Measurements from ENCODE around the gene CNTNAP1. TPM values are rescaled to one million over a fixed set of nuclear protein-coding genes. Genes with fewer than 3 reads are reported as not detected.

CNTNAP1 gene
- total RNA-seq, 1 experiment from 2014 or later, result 6.4 TPM

- ChIA-PET POLR2A (interaction anchor here (1.1 to 2.0 kb wide), 2 partner anchors 65 to 97 kb away, joined by 3 to 4 read pairs; partner anchors contain the start of genes RETREG3 and TUBG1), RAD21 (ENCODE audit: low non-redundant PET in 1 of 2, low total read pairs in 2 of 2, uncharacterized antibody in 2 of 2, unreplicated experiment in 2 of 2) (interaction anchor here in 1 of 2 experiments (1.4 kb wide), 1 partner anchor 97 kb away, joined by 4 read pairs; no protein-coding TSS in a partner anchor), CTCF (interaction anchor here (1.2 to 1.8 kb wide), 5 partner anchors 14 to 145 kb away, joined by 3 to 9 read pairs (median 4); partner anchors contain the start of gene PSMC3IP)
- Histone ChIP-seq H2AFZ (ENCODE audit: low read depth, low read length, poor library complexity, severe bottlenecking) (no peak overlapping the region), H3K36me3 (ENCODE audit: control insufficient read depth in 1 of 2, insufficient read depth in 2 of 2, low read length in 2 of 2) (peaks cover 17 to 30% of the 10 kb centered on the region in 2 experiments; a peak in 3 of 4 replicates), H3K9ac (ENCODE audit: low read length) (peak overlapping the region; percentile 95), H3K4me3 (replicated peaks in 1 of 2; ENCODE audit: low read depth in 1 of 2, low read length in 2 of 2) (peak overlapping the region; percentile 95 to 98), H4K20me1 (ENCODE audit: insufficient read depth) (no peaks in the 10 kb centered on the region), H3K9me3 (ENCODE audit: control insufficient read depth in 1 of 2, insufficient read depth in 1 of 2, low read depth in 1 of 2, low read length in 2 of 2) (no peaks in the 10 kb centered on the region), H3K27me3 (ENCODE audit: insufficient read depth, low read length) (no peaks in the 10 kb centered on the region), H3K27ac (ENCODE audit: low read depth, low read length) (peak overlapping the region; percentile 86), H3K4me1 (ENCODE audit: control insufficient read depth in 1 of 2, insufficient read depth in 2 of 2, low read length in 2 of 2) (peaks cover 15 to 50% of the 10 kb centered on the region in 2 experiments), H3K4me2 (ENCODE audit: low read length) (peak overlapping the region; percentile 99), H3K9me2 (ENCODE audit: insufficient read depth) (no peaks in the 10 kb centered on the region), H3K79me2 (ENCODE audit: insufficient read depth, low read length) (peaks cover 38% of the 10 kb centered on the region)
- no peak for ATAC-seq
- BruUV-seq (replicated peaks), result no TSS peak
- intact Hi-C loops (cut with micrococcal nuclease), result loop anchor here (5.0 kb wide), 1 partner anchor 53 kb away; no protein-coding TSS in a partner anchor
- TF ChIP-seq SIN3A (IDR thresholded peaks at IDR 0.05; ENCODE audit: low read depth) (no peak), CEBPB (IDR thresholded peaks at IDR 0.05; ENCODE audit: low read depth) (no peak), CBX3 (IDR thresholded peaks at IDR 0.05; ENCODE audit: low read depth) (no peak), FOSL1 (IDR thresholded peaks at IDR 0.05; ENCODE audit: low read depth) (no peak), REST (IDR thresholded peaks at IDR 0.05; ENCODE audit: low read depth) (no peak)
- no peak for DNase-seq (ENCODE audit: low read depth, low spot score)
Measured at GRCh38 chr17:42674755-42675347, 7.5 kb upstream of the CNTNAP1 start.
